ENCODE data around the gene PKP2.
"Not testable (repeated sequence)": the region's sequence is repeated elsewhere in the genome, so short reads cannot be mapped to it uniquely, and the experiment has no call there.

PKP2 gene

DNA sequence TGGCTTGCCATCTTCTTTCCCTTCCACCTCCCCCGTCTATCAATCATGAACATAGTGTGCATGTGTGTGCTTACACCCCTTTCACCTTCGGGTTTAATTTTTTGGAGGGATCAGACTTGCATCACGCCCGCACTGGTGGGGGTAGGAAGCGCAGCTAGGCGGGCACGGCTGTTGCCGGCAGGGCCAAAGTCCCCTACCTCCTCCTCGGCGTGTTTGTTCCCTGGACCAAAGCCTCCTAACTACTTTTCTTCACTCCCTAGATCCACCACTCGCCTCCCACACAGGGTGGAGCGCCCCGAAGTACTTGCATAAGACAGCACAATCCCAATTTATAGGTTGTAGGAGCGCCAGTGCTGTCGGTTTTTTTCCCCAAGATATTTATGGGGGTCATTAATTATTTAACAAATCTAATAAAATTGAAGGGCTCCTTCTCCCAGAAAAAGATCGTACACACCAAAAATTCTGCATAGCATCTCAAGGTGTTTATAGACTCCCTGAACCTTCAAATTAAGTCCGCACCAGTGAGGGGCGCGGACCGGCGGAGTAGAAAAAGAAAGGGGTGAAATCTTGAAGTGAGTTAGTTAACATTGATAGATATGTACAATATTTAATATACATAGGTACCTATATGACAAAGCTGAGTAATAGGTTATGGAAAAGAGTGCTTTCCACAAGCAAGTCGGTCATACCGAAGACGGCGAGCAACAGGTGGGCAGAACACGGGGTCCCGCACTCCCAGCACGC lies 717 bp downstream of the PKP2 start:
- DNase-seq (ENCODE audit: low read depth in 3 of 3): no peak

DNA sequence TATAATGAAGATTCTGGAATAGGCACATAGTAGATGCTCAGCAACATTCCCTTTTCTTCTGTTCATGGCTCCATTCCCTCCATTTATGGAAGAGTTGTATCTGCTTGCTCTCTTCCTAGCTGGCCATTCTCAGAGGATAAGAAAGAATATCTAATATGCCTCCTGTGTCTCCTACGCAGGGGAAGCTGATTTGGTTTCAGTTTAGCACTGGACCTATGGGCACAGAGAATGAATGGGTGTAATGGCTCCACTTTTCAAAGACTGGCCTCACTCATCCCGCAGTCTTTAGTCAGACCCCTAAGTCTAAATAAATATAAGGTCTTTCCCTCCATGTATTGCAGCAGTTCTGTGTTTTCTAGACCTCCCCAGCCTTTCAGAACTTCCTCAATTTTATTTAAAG lies 2.0 kb downstream of the PKP2 start:
- no peak for DNase-seq (ENCODE audit: low read depth in 3 of 3)

DNA sequence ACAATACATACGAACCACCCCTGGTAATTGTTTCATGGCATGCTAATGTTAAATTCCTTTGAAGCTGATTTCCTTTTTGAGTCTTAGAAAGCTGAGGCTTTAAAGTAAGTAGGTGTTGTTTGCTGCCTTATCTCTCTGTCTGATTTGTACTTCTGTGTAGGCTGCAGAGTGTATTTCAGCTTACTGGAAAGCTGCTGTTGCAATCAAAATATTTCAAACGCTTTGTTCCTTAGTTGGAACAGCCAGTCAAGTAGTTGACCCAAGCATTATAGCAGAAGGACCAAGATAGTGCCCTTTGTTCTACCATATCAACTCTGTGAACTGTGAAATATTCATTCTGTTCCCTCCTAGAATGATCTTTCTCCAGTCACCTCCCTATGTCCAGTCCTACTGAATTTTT lies 3.1 kb downstream of the PKP2 start:
- no peak for DNase-seq (ENCODE audit: low read depth in 3 of 3)

DNA sequence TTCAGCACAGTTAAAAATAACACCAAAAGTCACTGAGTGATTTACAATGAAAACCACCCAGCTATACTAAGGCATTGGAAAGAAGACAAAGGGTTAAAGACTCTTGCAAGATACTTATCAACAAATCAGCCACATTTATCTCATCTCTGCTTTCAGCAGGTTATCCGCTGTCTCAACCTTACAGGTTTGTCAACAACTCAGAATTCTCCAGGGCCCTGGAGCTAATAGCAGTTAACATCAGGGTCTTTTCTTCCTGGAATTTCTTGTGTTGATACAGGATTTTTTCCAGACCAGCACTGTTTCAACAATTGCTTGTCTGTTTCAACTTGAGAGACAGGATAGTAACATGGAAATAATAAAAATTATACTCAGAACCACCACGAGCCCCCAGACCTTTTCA lies 3.5 kb downstream of the PKP2 start:
- no peak for DNase-seq (ENCODE audit: low read depth in 3 of 3)

DNA sequence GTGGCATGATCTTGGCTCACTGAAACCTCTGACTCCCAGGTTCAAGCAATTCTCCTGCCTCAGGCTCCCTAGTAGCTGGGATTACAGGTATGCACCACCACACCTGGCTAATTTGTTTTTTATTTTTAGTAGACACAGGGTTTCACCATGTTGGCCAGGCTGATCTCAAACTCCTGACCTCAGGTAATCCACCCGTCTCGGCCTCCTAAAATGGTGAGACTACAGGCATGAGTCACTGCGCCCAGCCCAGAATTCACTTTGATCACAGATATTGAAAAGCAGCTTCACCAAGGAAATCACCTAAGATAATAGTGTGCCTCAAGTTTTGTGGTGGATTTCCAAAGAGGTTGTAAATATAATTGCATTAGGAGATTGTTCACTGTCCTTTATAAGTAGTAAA lies 4.2 kb downstream of the PKP2 start:
- DNase-seq (ENCODE audit: low read depth in 3 of 3): not testable (repeated sequence)

DNA sequence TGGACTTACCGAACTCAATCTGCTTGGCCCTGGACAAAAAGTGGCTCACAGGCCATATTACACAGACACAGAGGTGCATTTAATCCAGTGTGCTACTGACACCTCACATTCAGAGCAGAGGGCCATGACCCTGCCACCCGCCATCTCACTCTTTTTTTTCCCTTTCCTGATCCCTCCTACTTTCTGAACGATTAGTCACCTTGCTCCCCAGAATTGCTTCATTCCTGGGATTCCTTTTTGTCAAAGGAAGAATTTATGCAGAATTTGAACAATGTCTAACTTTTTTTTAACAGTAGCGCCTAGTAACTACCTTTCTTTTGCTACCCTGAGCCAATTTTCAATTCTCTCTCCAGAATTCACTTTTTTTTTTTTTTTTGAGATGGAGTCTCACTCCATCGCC lies 4.6 kb downstream of the PKP2 start:
- DNase-seq (ENCODE audit: low read depth in 3 of 3): no peak

DNA sequence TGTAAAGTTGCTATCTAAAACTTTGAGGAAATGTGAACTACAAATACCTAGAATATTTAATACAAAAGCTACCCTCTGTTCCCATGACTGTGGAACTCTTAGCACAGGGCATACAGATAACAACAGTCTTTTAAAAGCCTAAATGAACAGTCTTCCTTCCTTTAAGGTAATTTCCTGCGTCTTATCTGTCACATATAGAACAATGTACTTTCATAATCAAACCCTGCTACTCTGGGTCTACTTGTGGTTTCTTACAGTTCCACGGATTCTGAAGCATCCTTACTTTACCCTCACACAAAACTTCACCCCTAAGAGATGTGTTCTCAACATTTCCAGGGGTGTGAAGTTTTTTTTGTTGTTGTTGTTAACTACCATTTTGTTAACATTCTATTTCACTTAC lies 5.1 kb downstream of the PKP2 start:
- DNase-seq (ENCODE audit: low read depth in 3 of 3): no peak

DNA sequence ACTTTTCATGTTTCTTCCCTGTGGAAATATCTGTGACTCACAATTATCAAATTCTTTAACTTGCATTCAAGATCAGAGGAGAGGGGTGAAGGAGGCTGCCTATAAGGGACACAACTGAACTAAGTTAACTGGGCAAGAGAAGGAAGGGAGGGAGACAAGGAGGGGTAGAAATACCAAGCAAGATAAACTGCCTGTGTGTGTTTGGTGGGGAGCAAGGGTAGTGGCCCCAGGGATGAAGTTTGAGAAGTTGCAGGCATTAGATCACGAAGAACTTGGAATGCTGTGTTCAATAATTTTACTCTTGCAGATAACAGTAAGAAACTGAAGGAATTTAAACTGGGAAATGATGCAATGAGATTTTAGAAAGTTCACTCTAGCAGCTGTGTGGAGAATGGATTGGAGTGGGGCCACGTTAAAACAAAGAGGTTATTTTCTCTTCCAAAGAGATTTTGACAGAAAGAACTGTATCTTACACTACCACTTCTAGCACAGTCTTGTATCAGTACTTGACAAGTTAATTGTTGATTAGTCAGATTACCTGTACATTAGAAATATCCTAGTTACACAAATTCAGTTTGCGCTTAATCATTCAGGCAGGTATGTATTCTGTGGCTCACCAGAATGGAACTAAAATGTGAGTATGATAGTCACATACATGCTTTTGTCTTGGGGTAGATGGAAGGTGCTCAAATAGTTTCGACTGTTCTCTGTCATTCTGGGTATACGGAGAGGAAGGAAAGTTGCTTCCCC lies 7.4 kb downstream of the PKP2 start:
- DNase-seq (ENCODE audit: low read depth in 3 of 3): no peak

DNA sequence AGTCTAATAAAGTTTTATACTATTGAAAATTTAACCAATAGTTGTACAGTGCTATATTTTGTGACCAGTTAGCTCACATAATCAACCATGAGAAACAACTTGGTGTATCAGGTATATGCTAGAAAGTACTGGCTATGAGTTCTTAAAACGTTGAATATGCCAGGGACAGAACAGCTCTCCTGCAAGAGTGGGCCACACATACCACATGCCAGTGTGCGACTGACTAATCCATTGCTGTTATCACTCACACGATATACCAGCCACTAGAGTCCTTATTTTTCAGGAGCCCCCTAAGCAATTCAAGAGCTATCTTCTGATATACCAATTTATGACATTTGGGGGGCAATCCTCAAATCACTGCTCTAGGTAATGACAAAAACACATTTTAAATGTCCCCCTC lies 9.5 kb downstream of the PKP2 start:
- no peak for DNase-seq (ENCODE audit: low read depth in 3 of 3)

DNA sequence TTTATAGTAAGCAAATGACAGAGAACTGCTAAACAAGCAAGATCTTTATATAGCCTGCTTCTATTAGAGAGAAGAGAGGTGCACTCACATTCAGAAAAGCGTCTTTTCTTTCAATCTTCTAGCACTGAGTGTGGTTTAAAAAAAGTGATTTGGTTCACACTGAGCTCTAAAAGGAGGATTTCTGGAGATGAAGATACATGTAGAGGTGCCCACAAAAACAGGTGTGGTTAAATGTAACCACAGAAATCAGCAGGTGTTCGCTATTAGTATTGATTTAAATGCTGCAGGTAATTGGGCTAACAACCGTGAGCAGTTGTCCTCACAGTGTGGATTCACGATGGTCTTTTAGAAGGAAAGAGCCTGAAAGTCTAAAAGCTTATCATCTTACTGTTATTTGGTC lies 10.7 kb downstream of the PKP2 start:
- no peak for DNase-seq (ENCODE audit: low read depth in 3 of 3)

DNA sequence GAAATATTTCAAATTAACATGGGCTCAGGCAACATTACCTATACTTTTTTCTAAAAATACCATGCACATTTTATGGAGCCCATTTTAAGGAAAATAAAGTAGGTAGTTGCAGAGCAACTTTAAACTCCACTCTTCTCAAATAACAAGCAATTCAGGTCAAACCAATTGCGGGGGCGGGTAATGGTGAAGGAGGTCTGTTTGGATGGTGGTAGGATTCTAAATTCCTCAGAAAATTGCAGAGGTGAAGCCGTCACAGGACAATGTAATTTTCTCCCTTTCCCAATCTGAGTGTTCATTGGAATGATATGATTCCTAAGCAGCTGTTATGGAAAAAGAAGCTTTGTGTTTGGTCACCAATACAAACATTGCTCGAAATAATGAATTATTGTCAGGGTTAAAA lies 11.6 kb downstream of the PKP2 start:
- no peak for DNase-seq (ENCODE audit: low read depth in 3 of 3)

DNA sequence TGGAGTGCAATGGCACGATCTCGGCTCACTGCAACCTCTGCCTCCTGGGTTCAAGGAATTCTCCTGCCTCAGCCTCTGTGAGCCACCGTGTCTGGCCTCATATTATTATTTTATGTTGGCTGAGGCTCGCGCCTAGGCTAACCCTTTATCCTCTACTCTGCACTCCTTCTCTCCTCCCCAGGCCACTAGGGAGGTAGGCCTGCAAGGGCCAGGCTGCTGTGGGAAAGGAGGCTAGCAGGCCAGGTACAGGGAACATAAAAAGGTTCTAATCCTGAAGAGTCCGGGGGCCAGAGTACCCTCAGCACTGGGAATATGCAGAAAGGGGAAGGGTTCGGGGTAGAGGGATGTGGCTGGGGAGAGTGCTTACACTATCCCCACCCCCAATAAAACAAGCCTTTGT lies 14.9 kb downstream of the PKP2 start:
- DNase-seq (ENCODE audit: low read depth in 3 of 3): no peak

DNA sequence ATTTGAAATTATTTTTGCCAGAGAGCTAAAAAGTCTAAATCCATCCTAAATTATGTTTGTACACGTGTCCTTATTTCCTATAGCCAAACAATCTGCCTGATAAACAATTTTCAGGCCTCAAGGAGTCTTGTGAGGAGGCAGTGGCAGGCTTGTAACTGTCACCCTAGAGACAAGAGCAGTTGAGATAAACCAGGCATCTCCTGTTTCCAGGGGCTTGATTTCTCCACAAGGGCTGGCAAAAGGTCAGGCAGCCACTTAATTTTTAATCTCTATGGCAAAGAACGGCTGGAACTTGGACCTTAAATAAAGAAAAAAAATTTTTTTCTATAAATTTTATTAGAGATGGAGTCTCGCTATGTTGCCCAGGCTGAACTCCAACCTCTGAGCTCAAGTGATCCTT lies 15.5 kb downstream of the PKP2 start:
- DNase-seq (ENCODE audit: low read depth in 3 of 3): no peak

DNA sequence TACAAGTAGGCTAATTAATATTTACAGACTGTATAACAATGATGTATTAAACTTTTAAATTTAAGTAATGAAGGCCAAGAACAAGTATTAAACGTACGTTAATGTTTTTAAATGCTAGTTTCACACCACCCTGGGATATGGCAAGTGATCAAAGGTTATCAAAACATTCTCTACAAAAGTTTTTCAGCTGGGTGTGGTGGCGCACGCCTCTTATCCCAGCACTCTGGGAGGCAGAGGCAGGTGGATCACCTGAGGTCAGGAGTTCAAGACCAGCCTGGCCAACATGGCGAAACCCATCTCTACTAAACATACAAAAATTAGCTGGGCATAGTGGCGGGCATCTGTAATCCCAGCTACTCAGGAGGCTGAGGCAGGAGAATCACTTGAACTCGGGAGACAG lies 17.5 kb downstream of the PKP2 start:
- not testable (repeated sequence) for DNase-seq (ENCODE audit: low read depth in 3 of 3)

DNA sequence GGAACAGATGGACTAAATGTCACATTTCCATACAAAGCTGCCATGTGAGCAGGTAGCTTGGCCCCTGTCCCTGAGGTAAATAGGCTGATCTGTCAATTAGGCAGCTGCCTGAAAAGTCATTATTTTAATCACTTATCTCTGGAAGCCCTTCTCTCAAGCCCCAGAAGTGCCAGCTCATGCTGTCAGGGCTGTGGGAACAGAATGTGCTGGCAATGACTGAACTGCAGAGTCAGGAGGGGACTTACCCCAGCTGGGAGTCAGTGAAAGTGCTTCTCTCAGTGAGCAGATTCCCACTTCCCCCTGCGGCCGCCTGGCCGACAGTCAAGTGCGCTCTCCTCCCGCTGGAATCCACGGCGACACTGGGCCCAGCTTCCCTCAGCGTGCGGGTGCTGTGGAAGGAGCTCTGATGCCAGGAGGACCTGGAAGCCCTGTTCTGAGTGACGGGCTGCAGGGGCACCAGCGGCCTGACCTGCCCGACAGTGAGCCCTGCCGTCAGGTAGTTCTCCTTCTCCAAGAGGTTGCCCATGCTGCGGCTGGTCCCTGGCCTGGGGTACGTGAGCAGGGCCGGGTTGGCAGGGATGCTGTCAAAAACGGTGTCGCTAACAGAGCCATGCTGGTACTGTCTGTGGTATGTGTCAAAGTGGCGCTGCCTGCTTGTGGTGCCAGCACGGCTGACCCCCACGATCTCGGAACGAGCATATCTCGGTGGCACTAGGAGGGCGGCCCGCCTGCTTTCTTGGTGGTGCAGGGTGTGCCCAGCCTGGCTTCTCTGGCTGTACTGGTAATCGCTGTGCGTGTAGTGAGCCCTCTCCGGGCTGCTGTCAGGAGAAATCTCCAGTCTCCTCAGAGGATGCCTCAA lies 18.7 kb downstream of the PKP2 start:
- DNase-seq (ENCODE audit: low read depth in 3 of 3): no peak

DNA sequence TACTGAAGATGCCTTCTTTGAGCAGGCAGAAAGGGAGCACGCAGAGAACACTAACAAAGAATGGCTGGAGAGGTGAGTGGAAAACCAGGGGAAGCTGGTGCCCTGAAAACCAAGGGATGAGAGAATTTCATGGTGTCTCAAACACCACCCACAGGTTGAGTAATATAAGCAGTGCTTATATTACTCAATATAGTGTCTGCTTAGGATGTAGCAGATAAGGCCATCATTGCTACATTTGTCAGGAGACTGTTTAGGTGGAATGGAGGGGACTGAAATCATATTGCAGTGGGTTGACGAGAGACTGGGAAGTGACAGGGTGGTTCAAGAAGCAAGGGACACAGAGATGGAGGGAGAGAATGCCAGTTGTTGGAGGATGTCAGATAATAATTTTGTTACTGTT lies 20.6 kb downstream of the PKP2 start:
- no peak for DNase-seq (ENCODE audit: low read depth in 3 of 3)

DNA sequence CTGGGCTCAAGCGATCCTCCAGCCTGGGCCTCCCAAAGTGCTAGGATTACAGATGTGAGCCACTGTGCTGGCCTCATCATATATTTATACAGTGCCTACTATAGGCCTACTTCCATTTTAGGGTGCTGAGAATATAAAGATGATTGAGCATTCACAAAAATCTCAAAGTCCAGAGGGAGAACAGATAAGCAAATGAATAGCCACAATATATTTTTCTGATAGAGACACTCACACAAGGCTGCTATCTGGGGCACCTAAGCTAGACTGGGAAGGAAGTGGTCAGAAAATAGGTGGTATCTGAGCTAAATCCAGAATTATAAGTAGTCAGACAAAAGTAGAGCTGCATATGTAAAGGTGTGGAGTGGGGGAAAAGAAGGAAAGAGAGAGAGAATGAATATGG lies 21.6 kb downstream of the PKP2 start:
- DNase-seq (ENCODE audit: low read depth in 3 of 3): no peak

DNA sequence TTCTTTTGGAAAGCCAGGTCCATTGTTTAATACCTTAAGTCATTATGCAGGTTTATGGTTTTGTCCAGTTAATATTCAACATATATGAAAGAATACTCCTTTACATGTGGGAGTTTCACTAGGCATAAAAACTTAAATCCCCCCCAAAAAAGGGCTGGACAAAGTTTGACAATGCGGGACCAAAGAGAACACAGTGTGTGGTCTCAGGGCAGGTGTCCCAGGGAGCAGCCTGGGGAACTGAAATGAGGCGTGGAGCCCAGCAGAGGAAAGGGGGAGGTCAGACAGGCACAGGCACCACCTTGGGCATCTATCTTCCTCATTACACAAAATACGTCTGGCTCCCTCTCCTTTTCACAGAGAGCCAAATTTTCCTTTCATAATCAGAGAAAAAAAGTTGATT lies 22.5 kb downstream of the PKP2 start:
- DNase-seq (ENCODE audit: low read depth in 3 of 3): no peak

DNA sequence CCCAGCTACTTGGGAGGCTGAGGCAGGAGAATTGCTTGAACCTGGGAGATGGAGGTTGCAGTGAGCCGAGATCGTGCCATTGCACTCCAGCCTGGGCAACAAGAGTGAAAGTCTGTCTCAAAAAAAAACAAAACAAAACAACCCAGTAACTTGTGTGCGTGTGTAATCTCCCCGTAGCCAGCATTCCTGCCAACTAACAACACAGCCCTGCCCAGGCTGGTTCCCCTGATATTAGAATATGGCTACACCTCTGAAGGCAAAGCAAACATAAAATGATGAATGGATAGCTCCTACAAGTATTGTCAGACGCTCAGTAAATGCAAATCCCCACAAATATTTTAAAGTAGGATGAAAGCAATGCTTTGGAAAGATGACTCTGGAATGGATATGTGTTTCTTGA lies 24.2 kb downstream of the PKP2 start:
- not testable (repeated sequence) for DNase-seq (ENCODE audit: low read depth in 3 of 3)

DNA sequence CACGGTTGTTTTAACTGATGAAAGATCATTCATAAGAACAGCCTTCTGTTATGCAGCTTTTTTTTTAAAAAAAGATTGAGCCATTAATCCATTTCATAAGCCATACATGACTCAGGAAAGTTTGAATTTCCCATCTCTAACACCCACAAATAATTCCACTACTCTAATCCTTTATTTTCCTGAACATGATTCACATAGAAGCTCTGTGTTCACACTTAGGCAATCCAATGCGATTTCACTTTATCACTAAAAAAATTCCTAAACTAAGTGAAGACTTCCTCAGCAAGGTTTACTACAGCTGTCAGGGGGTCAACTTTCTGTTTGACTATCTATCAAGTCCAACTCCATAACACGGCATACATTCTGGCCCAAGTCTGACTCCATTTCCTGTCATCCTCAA lies 25.9 kb downstream of the PKP2 start:
- no peak for DNase-seq (ENCODE audit: low read depth in 3 of 3)

DNA sequence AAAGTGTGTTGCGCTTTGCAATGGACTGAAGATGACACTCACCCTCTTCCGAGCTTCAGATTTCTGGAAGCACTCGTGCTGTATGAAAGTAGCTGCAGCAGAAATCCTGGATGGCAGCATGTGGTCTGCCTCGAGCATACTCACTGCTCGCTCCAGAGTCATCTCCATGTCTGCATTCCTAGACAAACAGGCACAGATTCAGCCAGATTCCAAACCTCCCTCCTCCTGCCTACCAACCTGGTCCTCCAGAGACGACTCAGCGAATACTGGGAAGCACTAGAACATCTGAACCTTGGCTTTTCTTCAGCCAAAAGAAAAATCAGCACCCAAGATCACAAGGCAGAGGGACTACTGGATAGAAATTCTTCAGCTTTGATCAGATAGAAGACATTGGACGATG lies 27.7 kb downstream of the PKP2 start:
- no peak for DNase-seq (ENCODE audit: low read depth in 3 of 3)

DNA sequence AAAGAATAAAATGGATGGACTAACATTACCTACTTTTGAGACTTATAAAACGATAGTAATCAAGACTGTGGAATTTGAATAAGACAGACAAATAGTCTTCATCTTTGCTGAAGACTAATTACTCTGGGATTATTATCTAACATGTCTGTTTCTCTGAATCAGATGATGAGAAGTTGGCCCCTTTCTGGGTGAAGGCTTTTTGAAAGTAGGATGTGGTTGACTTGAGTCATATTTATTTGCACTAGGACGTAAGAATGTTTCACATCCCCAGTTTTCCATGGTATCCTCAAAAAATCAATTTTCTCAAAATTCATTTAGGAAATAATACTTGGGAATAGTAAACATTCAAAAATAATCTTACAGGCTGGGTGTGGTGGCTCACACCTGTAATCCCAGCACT lies 31.8 kb downstream of the PKP2 start:
- no peak for DNase-seq (ENCODE audit: low read depth in 3 of 3)

DNA sequence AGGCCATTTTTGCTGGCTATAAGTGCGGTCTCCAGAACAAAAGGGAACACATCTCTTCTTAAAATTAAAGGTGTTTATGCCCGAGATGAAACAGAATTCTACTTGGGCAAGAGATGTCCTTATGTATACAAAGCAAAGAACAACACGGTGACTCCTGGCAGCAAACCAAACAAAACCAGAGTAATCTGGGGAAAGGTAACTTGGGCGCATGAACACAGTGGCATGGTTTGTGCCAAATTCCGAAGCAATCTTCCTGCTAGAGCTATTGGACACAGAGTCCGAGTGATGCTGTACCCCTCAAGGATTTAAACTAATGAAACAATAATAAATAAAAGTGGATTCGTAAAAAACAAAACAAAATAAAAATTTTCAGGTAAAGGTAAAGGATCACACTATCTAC lies 33.4 kb downstream of the PKP2 start:
- no peak for DNase-seq (ENCODE audit: low read depth in 3 of 3)
